GM12878 (cell line): ENCODE measurements around the gene TIGAR. TPM values are rescaled to one million over a fixed set of nuclear protein-coding genes. Genes with fewer than 3 reads are reported as not detected.

ENCODE experiments used
- ATAC-seq: fragments of 200-7000 bp; cut with Tn5 transposase; 3 replicates; pipeline ENCODE4 v1.9.1; 2020; ENCODE audit warnings: mild to moderate bottlenecking, moderate library complexity
- BruUV-seq: library from RNA; stranded (reverse); fragments of 400-500 nt; replicated peaks from 2 replicates; lab custom pipeline; 2021; lab: Mats Ljungman, UMichigan
- CTCF ChIA-PET: fragments of 300-600 bp; sonication (Branson Sonifier 250); formaldehyde crosslinking; extraction: SDS; loops from one replicate; lab custom pipeline; 2021; ENCODE audit warnings: inconsistent platforms; lab: Yijun Ruan, JAX
- POLR2A ChIA-PET: fragments of 350-600 bp; formaldehyde crosslinking; extraction: SDS; loops from one replicate; lab custom pipeline; 2021; ENCODE audit warnings: inconsistent platforms; lab: Charles Lee
- RAD21 ChIA-PET: fragments of 300-600 bp; sonication (Branson Sonifier 250); formaldehyde crosslinking; loops from one replicate; lab custom pipeline; 2023; ENCODE audit warnings: antibody characterized with exemption; ENCODE audit not compliant: unreplicated experiment; lab: Charles Lee
- SMC1A ChIA-PET: fragments of 300-600 bp; sonication (Branson Sonifier 250); formaldehyde crosslinking; loops from one replicate; lab custom pipeline; 2023; ENCODE audit not compliant: unreplicated experiment, uncharacterized antibody; lab: Charles Lee
- DNase-seq: peaks from one replicate; pipeline ENCODE4 v3.0.0-alpha.2; 2011; ENCODE audit warnings: low read depth, low spot score
- FAIRE-seq: peaks from 3 replicates; lab custom pipeline; 2011; peaks lifted over from hg19 to GRCh38; lab: Jason Lieb, UNC
- H2AFZ ChIP-seq: 2 replicates; pipeline ENCODE4 v1.6.0; 2011; ENCODE audit warnings: low read depth, low read length, control low read depth; ENCODE audit not compliant: control insufficient read depth
- H3K27ac ChIP-seq: 2 replicates; pipeline ENCODE4 v1.5.1; 2011; ENCODE audit warnings: control low read depth; ENCODE audit not compliant: control insufficient read depth, insufficient read depth
- H3K27me3 ChIP-seq, 2 experiments: replicated peaks in 1 of 2; 2 replicates each; pipeline versions ENCODE4 v1.6.0 to v1.6.1; 2011; ENCODE audit warnings: low read length in 1 of 2; ENCODE audit not compliant: control insufficient read depth in 2 of 2, insufficient read depth in 2 of 2
- H3K36me3 ChIP-seq, 2 experiments: 2 replicates each; pipeline ENCODE4 v1.5.1; 2011; ENCODE audit warnings: low read length in 1 of 2; ENCODE audit not compliant: control insufficient read depth in 2 of 2, insufficient read depth in 2 of 2
- H3K4me1 ChIP-seq: 2 replicates; pipeline ENCODE4 v1.6.1; 2011; ENCODE audit warnings: mild to moderate bottlenecking, low read length, moderate library complexity, mixed read lengths; ENCODE audit not compliant: control insufficient read depth, insufficient read depth
- H3K4me2 ChIP-seq: 2 replicates; pipeline ENCODE4 v1.6.0; 2011; ENCODE audit warnings: control low read depth; ENCODE audit not compliant: control insufficient read depth, insufficient read depth
- H3K4me3 ChIP-seq: fragments of 200-600 bp; sonication (generic); 2 replicates; pipeline ENCODE4 v1.5.1; 2016
- H3K79me2 ChIP-seq: 2 replicates; pipeline ENCODE4 v1.6.0; 2011; ENCODE audit warnings: low read length; ENCODE audit not compliant: control insufficient read depth, insufficient read depth
- H3K9ac ChIP-seq: 2 replicates; pipeline ENCODE4 v1.8.0; 2011; ENCODE audit warnings: low read length, control low read depth, mixed read lengths; ENCODE audit not compliant: control insufficient read depth, insufficient read depth
- H3K9me3 ChIP-seq: replicated peaks from 3 replicates; pipeline ENCODE4 v1.5.1; 2011; ENCODE audit warnings: mild to moderate bottlenecking, low read length; ENCODE audit not compliant: control insufficient read depth, insufficient read depth
- H4K20me1 ChIP-seq: 2 replicates; pipeline ENCODE4 v1.6.0; 2011; ENCODE audit not compliant: control insufficient read depth, insufficient read depth
- CHD2 ChIP-seq: IDR thresholded peaks from 2 replicates; pipeline ENCODE4 v1.6.1; 2011; ENCODE audit warnings: low read depth, low read length, improper control_type of control experiment, borderline replicate concordance
- GABPA ChIP-seq: IDR thresholded peaks from 2 replicates; pipeline ENCODE4 v1.6.1; 2014; ENCODE audit warnings: antibody characterized with exemption, low read depth, mild to moderate bottlenecking, inconsistent platforms
- MTA2 ChIP-seq: fragments of 450-650 bp; IDR thresholded peaks from 2 replicates; pipeline ENCODE4 v1.6.1; 2016; ENCODE audit warnings: low read depth, mild to moderate bottlenecking, moderate library complexity
- PML ChIP-seq: IDR thresholded peaks from 2 replicates; pipeline ENCODE4 v1.6.1; 2012; ENCODE audit warnings: low read length, inconsistent platforms
- RCOR1 ChIP-seq: conservative IDR thresholded peaks from 2 replicates; pipeline ENCODE4 v1.6.1; 2012; ENCODE audit warnings: low read depth, low read length, improper control_type of control experiment
- YY1 ChIP-seq: IDR thresholded peaks from 2 replicates; pipeline ENCODE4 v1.6.1; 2011; ENCODE audit warnings: low read depth, mild to moderate bottlenecking, low read length
- ZBTB4 ChIP-seq: fragments of 450-650 bp; formaldehyde crosslinking; IDR thresholded peaks from 2 replicates; pipeline ENCODE4 v1.4.0; 2022; ENCODE audit warnings: mild to moderate bottlenecking, moderate library complexity
- WGBS: methylation state at CpG from one replicate; pipeline ENCODE4 v1.1.6; 2016; ENCODE audit warnings: low lambda C conversion rate; ENCODE audit not compliant: insufficient replicate concordance, insufficient coverage; ENCODE audit errors: missing lambda C conversion rate; 5-methylcytosine and 5-hydroxymethylcytosine counted together
- in situ Hi-C: fragments of 300-500 bp; cut with MboI; formaldehyde crosslinking; loops from 9 replicates; pipeline ENCODE4 v1.14.3; 2018; ENCODE audit warnings: mixed read lengths
- intact Hi-C: fragments of 100-400 bp; cut with micrococcal nuclease; formaldehyde crosslinking; loops from one replicate; pipeline ENCODE4 v1.14.2; 2022; ENCODE audit not compliant: unreplicated experiment
- polyA plus RNA-seq, 11 experiments: library from polyadenylated mRNA; depleted of rRNA in 4 of 11; unstranded in 6 of 11; stranded (reverse) in 5 of 11; fragments of >200 nt; fragmentation: Nextera tagmentation in 4 of 11; fragmentation: Illumina TruSeq in 1 of 11; extraction: Ambion mirVana in 4 of 11; extraction: Trizol in 1 of 11; gene quantifications; 1 replicate in 1 of 11; 2 replicates in 10 of 11; pipeline versions ENCODE4 v1.2.1 to v1.2.3, GENCODE V29; 2011 to 2016; ENCODE audit warnings: inconsistent platforms in 2 of 11, missing spikeins in 2 of 11, low read depth in 1 of 11
- total RNA-seq, 4 experiments: library from RNA; depleted of rRNA in 3 of 4; stranded (reverse); fragments of >200 nt in 3 of 4; fragmentation: Illumina TruSeq in 1 of 4; extraction: Trizol in 1 of 4; gene quantifications; 2 replicates each; pipeline versions ENCODE4 v1.2.1 to v1.2.3, GENCODE V29; 2013 to 2021
- TF ChIP-seq, protein P1 (sequence below): fragments of 450-650 bp; IDR thresholded peaks from 2 replicates; pipeline ENCODE4 v1.6.1; 2016; ENCODE audit warnings: mild to moderate bottlenecking

TIGAR gene
- total and polyA plus RNA-seq, 10 of the 15 experiments (the other 5 are each of a cell fraction or from before 2014, with no cell fraction given), result 7.6 to 45.7 (median 16.5) TPM

DNA sequence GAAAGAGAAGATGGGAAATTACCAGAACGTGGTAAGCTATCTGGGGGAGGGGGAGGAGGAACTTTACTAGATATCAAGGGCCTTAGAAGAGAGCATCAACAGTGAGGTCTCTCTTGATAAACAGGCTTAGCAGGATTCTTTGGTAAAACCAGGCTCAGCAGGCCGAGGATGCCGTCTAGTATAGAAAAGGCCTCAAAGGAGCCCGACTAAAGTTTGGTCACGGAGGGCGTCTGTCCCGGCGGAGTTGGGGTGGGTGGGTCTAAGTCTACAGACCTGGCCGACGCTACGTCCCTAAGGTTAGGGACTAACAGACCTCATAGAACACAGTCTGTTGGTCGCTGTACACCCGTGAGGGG lies 538 bp upstream of the TIGAR start:
- H3K27ac ChIP-seq, result peak overlapping the region; percentile 52
- ChIA-PET POLR2A (no interaction called here), RAD21 (no interaction called here), SMC1A (interaction anchor here (1.2 to 1.5 kb wide), 2 partner anchors 52 to 322 kb away, joined by 3 read pairs; no protein-coding TSS in a partner anchor), CTCF (interaction anchor here (2.0 kb wide), 1 partner anchor 11 kb away, joined by 5 read pairs; no protein-coding TSS in a partner anchor)
- ATAC-seq (peak; percentile 50), DNase-seq (no peak), FAIRE-seq (no peak)
- no peaks in the 10 kb centered on the region; a peak in 1 of 4 replicates for H3K36me3 ChIP-seq
- peak overlapping the region; percentile 68 for H3K4me2 ChIP-seq
- H2AFZ ChIP-seq, result peak overlapping the region; percentile 79
- TF ChIP-seq ZBTB4 (CRISPR knock-in tag) (no peak), GABPA (no peak), RCOR1 (no peak), MTA2 (no peak), YY1 (no peak), CHD2 (no peak), PML (no peak; the same call in 1 of the 2 replicates)
- TF ChIP-seq, protein P1, sequence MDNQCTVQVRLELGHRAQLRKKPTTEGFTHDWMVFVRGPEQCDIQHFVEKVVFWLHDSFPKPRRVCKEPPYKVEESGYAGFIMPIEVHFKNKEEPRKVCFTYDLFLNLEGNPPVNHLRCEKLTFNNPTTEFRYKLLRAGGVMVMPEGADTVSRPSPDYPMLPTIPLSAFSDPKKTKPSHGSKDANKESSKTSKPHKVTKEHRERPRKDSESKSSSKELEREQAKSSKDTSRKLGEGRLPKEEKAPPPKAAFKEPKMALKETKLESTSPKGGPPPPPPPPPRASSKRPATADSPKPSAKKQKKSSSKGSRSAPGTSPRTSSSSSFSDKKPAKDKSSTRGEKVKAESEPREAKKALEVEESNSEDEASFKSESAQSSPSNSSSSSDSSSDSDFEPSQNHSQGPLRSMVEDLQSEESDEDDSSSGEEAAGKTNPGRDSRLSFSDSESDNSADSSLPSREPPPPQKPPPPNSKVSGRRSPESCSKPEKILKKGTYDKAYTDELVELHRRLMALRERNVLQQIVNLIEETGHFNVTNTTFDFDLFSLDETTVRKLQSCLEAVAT, result no peak
- BruUV-seq, result TSS peak; percentile 98
- H3K9ac ChIP-seq, result peak overlapping the region; percentile 60
- H3K79me2 ChIP-seq, result peaks cover 32% of the 10 kb centered on the region
- in situ Hi-C loops (no loop called here), intact Hi-C loops (loop anchor here (5.0 kb wide), 1 partner anchor 217 kb away; the partner anchor contains the start of gene RAD51AP1)
- peak overlapping the region; percentile 88 for H3K4me3 ChIP-seq
- H3K4me1 ChIP-seq, result peaks cover 3% of the 10 kb centered on the region; the same call in 1 of the 2 replicates
- no peaks in the 10 kb centered on the region for H3K9me3 ChIP-seq
- WGBS, result 2% methylated on average over 13 of the region's 13 CpGs
- H4K20me1 ChIP-seq, result no peaks in the 10 kb centered on the region
- no peaks in the 10 kb centered on the region for H3K27me3 ChIP-seq
